HG02981 (cell line): ENCODE measurements around the gene MT1G.
A peak's percentile ranks its signal among the peaks of the same experiment; 100 is the strongest.
"Not testable (repeated sequence)": the region's sequence is repeated elsewhere in the genome, so short reads cannot be mapped to it uniquely, and the experiment has no call there.

ENCODE experiments used
- ATAC-seq: cut with Tn5 transposase; IDR thresholded peaks from one replicate; pipeline ENCODE4 v1.9.1; 2021; ENCODE audit warnings: mild to moderate bottlenecking, moderate library complexity; ENCODE audit not compliant: unreplicated experiment

The MT1G gene

DNA sequence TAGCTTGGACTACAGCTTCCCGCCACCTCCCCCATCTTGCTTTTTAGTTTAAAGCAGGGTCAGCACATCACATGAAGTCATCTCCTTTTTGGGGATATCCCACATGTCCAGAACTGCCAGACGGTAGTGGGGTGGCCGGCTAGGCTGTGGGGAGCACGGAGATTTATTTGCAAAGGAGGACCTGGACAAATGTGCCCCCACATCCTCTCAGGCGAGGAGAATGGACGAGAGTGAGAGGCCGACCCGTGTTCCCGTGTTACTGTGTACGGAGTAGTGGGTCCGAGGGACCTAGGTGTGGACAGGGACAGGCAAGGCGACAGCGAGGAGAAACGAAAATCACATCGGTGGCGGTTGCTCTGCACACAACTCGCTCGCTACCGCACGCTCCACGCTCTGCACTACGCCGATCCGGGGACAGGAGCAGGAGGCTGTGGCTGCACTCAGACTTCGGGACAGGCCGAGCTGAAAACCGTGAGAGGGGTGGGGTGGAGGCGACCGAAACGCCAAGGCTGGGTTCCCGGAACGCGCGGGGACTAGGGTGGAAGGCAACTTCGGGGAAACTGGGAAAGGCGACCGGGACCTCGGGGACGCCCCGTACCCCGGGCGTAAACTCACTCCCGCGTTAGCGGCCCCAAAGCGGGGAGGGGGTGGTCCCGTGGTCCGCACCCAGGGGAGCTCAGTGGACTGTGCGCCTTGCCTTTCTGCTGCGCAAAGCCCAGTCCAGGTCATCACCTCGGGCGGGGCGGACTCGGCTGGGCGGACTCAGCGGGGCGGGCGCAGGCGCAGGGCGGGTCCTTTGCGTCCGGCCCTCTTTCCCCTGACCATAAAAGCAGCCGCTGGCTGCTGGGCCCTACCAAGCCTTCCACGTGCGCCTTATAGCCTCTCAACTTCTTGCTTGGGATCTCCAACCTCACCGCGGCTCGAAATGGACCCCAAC, 29.8 kb downstream of the MT1G start, which contains the start of gene MT1A:
TSS of gene MT1A (plus strand) at position 853 of the 937 bp plus-strand sequence. CDS start at position 926, 73 bp downstream.
- no peak for ATAC-seq

GRCh38 chr16:56636616-56637413, 31.1 kb downstream of the MT1G start:
- no peak for ATAC-seq

DNA sequence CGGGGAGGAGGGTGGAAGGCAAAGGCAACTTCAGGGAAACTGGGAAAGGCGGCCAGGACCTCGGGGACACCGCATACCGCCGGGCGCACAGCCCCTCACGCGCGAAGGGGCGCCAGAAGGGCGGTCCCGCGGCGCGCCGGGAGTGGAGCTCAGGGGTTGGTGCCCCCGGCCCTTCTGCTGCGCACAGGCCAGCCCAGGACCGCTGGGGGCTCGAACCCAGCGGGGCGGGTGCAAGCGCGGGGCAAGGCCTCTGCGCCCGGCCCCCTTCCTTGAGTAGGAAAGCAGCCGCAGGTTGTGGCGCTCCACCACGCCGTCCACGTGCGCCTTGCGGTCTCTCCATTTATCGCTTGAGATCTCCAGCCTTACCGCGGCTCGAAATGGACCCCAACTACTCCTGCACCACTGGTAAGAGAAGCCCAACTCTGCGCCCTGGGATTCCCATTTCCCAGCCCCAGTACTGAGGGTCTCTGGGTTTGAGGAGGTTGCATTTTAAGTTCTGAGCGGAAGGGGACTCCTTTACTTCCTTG, 32.4 kb downstream of the MT1G start:
- no peak for ATAC-seq

- no peak for ATAC-seq
Measured at GRCh38 chr16:56634715-56635440, 33.0 kb downstream of the MT1G start.

- ATAC-seq, result no peak
Measured at GRCh38 chr16:56633535-56633934, 34.3 kb downstream of the MT1G start.

DNA sequence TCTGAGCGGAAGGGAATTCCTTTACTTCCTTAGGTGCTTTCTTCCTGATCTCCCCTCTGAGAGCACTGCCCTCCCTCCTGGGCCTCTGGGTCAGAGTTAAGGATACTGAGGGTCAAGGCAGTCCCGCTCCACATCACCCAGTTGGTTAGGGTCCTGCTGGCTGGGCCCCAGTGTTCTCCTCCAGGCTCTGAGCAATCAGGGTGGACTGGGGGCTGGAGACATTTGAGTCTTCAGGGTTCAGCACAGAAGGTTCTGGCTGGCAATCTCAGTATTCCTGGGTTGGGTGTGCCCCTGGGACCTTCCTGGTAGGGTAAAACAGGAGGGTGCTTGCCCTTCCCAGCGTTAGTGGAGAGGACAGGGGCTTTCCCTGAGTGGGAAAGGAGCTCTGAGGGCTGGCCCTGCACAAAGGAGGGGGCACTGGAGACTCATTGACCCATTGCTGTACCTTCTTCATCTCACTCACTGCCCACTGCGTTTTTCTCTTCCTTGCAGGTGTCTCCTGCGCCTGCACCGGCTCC, 35.0 kb downstream of the MT1G start:
- ATAC-seq, result no peak

DNA sequence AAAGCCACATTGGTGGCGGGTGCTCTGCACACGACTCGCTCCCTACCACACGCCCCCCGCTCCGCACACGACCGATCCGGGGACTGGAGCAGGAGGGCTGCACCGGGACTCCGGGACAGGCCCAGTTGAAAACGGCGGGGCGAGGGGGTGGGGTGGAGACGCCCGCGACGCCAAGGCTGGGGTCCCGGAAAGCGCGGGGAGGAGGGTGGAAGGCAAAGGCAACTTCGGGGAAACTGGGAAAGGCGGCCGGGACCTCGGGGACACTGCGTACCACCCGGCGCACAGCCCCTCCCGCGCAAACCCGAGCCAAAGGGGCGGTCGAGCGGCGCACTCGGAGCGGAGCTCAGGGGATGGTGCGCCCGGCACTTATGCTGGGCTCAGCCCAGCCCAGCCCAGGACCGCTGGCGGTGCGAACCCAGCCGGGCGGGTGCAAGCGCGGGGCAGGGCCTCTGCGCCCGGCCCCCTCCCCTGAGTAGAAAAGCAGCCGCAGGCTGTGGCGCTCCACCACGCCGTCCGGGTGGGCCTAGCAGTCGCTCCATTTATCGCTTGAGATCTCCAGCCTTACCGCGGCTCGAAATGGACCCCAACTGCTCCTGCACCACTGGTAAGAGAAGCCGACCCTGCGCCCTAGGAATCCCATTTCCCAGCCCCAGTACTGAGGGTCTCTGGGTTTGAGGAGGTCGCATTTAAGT, 35.6 kb downstream of the MT1G start, which contains the start of gene MT1M:
TSS of gene MT1M (plus strand) at position 504 of the 692 bp plus-strand sequence. CDS start at position 577, 73 bp downstream.
- ATAC-seq, result no peak

DNA sequence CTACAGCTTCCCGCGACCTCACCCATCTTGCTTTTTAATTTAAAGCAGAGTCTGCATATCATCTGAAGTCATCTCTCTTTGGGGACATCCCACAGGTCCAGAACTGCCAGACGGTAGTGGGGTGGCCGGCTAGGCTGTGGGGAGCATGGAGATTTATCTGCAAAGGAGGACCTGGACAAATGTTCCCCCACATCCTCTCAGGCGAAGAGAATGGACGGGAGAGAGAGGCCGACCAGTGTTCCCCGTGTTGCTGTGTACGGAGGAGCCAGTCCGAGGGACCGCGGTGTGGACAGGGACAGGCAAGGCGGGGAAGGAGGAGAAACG, 36.1 kb downstream of the MT1G start:
- ATAC-seq, result no peak

DNA sequence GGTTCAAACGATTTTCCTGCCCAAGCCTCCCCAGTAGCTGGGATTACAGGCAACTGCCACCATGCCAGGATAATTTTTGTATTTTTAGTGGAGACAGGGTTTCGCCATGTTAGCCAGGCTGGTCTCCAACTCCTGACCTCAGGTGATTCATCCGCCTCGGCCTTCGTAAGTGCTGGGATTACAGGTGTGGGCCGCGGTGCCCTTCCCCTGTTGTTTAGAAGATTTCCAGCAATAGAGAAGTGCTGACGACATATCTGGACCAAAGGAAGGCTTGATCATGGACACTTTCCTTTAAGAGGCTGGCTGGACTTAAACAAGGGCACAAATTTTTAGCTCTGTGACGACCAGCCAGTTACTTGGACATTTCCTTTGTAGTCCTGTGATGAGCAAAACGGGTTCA, 36.7 kb downstream of the MT1G start:
- no peak for ATAC-seq

- peak; percentile 77 for ATAC-seq
Measured at GRCh38 chr16:56630134-56630533, 37.7 kb downstream of the MT1G start.

GRCh38 chr16:56629531-56629930, 38.3 kb downstream of the MT1G start:
- no peak for ATAC-seq

GRCh38 chr16:56628486-56629350, 39.1 kb downstream of the MT1G start:
- ATAC-seq, result no peak

DNA sequence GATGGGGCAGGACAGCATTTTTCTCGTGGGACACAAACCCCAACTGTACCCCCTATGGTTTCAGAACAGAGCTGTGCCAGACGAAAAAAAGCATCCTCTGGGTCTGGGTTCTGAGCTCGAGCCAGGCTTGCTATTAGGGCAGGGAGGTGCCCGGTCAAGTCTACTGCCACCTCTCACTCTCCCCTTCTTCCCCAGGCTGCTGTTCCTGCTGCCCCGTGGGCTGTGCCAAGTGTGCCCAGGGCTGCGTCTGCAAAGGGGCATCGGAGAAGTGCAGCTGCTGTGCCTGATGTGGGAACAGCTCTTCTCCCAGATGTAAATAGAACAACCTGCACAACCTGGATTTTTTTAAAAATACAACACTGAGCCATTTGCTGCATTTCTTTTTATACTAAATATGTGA, 41.2 kb downstream of the MT1G start:
- no peak for ATAC-seq

GRCh38 chr16:56625943-56626654, 41.8 kb downstream of the MT1G start:
- peak; percentile 1 for ATAC-seq

- peak; percentile 58 for ATAC-seq
Measured at GRCh38 chr16:56625140-56625942, 42.5 kb downstream of the MT1G start, which contains the start of gene MT1E. Gene MT1E, plus strand, starts transcription at chr16:56625781. Its CDS starts 71 bp downstream, at chr16:56625852.

DNA sequence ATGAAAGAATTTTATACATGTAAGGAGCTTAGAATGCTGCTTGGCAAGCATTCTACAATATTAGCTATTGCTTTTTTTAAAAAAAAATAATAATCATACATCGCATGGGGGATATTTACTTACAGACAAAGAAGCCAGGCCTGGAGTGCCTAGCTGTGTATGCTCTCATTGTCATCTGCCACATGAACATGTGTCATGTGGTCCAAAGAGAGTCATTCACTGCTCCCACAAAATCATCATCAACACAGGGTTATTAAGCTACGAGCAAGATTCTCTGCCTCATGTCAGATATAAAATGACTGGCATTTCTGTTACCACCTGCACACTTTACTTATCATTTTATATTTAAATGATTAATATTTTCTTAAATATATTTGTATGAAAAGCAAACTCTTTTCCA, 44.2 kb downstream of the MT1G start:
- ATAC-seq, result no peak

- ATAC-seq, result not testable (repeated sequence)
Measured at GRCh38 chr16:56623184-56623583, 44.7 kb downstream of the MT1G start.
